Stromal cell of bone marrow (primary cell): ENCODE measurements around the gene RAD51AP1.
A peak's percentile ranks its signal among the peaks of the same experiment; 100 is the strongest.

ENCODE experiments used
- DNase-seq: peaks from one replicate; pipeline ENCODE4 v3.0.0-alpha.2; 2012; ENCODE audit warnings: low read depth

Gene RAD51AP1

GRCh38 chr12:4595881-4596280 lies 57.2 kb downstream of the RAD51AP1 start:
- no peak for DNase-seq

- no peak for DNase-seq
These were observed 64.7 kb downstream of the RAD51AP1 start for GRCh38 chr12:4603421-4603820.

GRCh38 chr12:4603946-4604345 lies 65.3 kb downstream of the RAD51AP1 start:
- no peak for DNase-seq

- DNase-seq, result peak; percentile 69
These were observed 66.0 kb downstream of the RAD51AP1 start for GRCh38 chr12:4604684-4605193.

GRCh38 chr12:4607056-4607455 lies 68.4 kb downstream of the RAD51AP1 start:
- DNase-seq, result no peak

- no peak for DNase-seq
These were observed 70.4 kb downstream of the RAD51AP1 start for GRCh38 chr12:4609071-4609470.
